ENCODE results near the gene WNT7B.

DNA sequence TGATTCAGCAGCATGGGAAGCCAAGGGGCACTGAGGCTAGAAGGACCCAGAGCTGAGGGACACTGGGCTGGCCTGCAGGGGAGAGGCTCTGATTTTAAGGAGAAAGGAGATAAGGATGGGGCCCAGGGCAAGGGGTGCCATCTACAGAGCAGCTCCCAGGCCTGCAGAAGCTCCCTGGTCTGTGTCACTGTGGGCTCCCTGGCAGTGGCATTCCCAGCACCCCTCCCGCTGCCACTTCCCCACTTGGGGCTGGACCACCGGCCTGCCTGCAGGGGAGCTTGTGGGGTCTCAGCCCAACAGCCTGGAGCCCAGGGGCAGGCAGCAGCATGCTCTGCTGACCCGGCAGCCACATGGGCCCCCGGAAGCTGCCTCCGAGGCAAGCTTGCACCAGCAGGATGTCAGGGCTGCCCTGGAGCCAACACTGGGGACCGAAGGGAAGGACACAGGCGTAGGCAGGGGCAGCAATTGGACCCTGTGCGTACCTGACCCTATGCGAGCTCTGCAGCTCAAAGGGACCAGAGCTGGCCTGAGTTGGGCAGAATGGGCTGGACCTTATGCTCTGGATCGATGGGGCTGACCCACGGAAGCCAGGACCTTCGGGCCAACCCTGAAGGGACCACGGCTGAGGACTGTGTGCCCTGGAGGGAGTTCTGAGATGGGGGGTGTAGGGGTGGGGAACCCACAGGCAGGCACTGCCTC is 35.4 kb upstream of the WNT7B start:
- TF ChIP-seq, protein P1, sequence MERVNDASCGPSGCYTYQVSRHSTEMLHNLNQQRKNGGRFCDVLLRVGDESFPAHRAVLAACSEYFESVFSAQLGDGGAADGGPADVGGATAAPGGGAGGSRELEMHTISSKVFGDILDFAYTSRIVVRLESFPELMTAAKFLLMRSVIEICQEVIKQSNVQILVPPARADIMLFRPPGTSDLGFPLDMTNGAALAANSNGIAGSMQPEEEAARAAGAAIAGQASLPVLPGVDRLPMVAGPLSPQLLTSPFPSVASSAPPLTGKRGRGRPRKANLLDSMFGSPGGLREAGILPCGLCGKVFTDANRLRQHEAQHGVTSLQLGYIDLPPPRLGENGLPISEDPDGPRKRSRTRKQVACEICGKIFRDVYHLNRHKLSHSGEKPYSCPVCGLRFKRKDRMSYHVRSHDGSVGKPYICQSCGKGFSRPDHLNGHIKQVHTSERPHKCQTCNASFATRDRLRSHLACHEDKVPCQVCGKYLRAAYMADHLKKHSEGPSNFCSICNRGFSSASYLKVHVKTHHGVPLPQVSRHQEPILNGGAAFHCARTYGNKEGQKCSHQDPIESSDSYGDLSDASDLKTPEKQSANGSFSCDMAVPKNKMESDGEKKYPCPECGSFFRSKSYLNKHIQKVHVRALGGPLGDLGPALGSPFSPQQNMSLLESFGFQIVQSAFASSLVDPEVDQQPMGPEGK (CRISPR knock-in tag; IDR thresholded peaks at IDR 0.05; ENCODE audit: borderline replicate concordance): no peak
- TF ChIP-seq ZC3H10 (CRISPR knock-in tag; IDR thresholded peaks at IDR 0.05) (no peak), RARB (CRISPR knock-in tag; IDR thresholded peaks at IDR 0.05) (no peak), TOX (CRISPR knock-in tag; IDR thresholded peaks at IDR 0.05; ENCODE audit: borderline replicate concordance) (no peak), OSR1 (CRISPR knock-in tag; IDR thresholded peaks at IDR 0.05) (no peak), ARNTL (CRISPR knock-in tag; IDR thresholded peaks at IDR 0.05; ENCODE audit: borderline replicate concordance, low read depth) (no peak), ZFP30 (CRISPR knock-in tag; IDR thresholded peaks at IDR 0.05) (no peak), ZNF70 (CRISPR knock-in tag; IDR thresholded peaks at IDR 0.05) (no peak), PPARA (CRISPR knock-in tag; IDR thresholded peaks at IDR 0.05; ENCODE audit: borderline replicate concordance) (no peak), ESRRG (CRISPR knock-in tag; IDR thresholded peaks at IDR 0.05) (no peak), POU6F1 (CRISPR knock-in tag; IDR thresholded peaks at IDR 0.05; ENCODE audit: borderline replicate concordance, low read depth) (no peak), SNAI2 (CRISPR knock-in tag; IDR thresholded peaks at IDR 0.05) (no peak)
- TF ChIP-seq, protein P2, sequence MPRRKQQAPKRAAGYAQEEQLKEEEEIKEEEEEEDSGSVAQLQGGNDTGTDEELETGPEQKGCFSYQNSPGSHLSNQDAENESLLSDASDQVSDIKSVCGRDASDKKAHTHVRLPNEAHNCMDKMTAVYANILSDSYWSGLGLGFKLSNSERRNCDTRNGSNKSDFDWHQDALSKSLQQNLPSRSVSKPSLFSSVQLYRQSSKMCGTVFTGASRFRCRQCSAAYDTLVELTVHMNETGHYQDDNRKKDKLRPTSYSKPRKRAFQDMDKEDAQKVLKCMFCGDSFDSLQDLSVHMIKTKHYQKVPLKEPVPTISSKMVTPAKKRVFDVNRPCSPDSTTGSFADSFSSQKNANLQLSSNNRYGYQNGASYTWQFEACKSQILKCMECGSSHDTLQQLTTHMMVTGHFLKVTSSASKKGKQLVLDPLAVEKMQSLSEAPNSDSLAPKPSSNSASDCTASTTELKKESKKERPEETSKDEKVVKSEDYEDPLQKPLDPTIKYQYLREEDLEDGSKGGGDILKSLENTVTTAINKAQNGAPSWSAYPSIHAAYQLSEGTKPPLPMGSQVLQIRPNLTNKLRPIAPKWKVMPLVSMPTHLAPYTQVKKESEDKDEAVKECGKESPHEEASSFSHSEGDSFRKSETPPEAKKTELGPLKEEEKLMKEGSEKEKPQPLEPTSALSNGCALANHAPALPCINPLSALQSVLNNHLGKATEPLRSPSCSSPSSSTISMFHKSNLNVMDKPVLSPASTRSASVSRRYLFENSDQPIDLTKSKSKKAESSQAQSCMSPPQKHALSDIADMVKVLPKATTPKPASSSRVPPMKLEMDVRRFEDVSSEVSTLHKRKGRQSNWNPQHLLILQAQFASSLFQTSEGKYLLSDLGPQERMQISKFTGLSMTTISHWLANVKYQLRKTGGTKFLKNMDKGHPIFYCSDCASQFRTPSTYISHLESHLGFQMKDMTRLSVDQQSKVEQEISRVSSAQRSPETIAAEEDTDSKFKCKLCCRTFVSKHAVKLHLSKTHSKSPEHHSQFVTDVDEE (CRISPR knock-in tag; IDR thresholded peaks at IDR 0.05): no peak
